GM12865 (cell line): ENCODE results near the gene SLC50A1.

Experiments used
- DNase-seq: peaks from one replicate; pipeline ENCODE4 v3.0.0; 2010; ENCODE audit warnings: low read depth
- H3K4me3 ChIP-seq: 2 replicates; pipeline ENCODE4 v1.5.1; 2011; ENCODE audit warnings: mild to moderate bottlenecking, low read depth, low read length, control low read depth
- TF ChIP-seq, protein P1 (sequence below): IDR thresholded peaks from 2 replicates; pipeline ENCODE4 v1.5.1; 2011; ENCODE audit warnings: low read length, control low read depth, low read depth, inconsistent platforms; ENCODE audit not compliant: insufficient read depth; ENCODE audit errors: missing control alignments

Gene SLC50A1

DNA sequence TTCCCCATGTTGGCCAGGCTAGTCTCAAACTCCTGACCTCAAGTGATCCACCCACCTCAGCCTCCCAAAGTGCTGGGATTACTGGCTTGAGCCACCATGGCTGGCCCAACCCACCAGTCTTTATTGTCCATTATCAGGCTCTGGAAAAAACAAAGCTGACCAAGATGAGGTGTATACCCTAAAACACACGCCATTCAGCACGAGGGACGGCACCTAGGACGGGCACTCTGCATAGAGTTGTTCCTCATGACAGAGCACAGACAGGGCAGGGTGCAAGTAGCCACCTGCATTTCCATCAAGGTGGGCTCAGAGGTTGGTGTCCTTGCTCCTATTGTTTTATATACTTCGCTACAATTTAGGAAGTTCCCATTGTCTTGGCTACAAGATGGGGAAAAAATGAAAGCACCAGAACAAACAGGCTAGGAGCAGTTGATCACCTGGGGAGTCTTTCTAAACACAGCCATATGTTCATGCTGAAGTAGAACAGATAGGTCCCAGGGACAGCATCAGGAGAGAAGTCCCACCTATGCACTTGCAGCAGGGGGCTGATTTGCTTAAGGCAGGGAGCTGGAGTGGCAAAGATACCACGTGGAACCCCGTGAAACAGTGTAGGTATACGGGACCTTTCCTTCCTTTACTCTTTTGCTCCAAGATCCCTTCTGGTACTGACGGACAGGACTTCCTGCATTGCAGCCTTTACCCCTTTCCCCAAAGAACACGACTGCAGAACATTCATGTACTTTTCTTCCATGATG, 33.0 kb downstream of the SLC50A1 start:
- H3K4me3 ChIP-seq = no peak overlapping the region
- TF ChIP-seq, protein P1, sequence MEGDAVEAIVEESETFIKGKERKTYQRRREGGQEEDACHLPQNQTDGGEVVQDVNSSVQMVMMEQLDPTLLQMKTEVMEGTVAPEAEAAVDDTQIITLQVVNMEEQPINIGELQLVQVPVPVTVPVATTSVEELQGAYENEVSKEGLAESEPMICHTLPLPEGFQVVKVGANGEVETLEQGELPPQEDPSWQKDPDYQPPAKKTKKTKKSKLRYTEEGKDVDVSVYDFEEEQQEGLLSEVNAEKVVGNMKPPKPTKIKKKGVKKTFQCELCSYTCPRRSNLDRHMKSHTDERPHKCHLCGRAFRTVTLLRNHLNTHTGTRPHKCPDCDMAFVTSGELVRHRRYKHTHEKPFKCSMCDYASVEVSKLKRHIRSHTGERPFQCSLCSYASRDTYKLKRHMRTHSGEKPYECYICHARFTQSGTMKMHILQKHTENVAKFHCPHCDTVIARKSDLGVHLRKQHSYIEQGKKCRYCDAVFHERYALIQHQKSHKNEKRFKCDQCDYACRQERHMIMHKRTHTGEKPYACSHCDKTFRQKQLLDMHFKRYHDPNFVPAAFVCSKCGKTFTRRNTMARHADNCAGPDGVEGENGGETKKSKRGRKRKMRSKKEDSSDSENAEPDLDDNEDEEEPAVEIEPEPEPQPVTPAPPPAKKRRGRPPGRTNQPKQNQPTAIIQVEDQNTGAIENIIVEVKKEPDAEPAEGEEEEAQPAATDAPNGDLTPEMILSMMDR = no peak
- DNase-seq = no peak

DNA sequence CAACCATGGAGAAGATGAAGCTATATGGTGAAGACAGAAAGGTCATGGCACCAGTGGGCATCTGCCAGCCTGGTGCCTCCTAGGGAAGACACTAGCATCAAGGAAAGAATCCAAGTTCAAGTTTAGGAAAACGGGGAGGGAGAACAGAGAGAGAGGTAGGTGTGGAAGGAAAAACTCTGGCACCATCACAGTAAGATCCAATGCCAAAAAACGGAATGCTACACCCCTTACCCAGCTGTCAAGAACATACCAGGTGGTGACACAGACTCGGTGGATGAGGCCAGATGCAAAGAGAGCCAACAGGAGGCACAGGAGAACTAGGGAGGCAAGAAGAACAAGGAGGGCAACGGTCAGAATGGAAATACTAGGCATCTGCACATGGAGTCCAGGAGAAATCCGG, 33.9 kb downstream of the SLC50A1 start:
- TF ChIP-seq, protein P1 = no peak
- no peak overlapping the region for H3K4me3 ChIP-seq
- no peak for DNase-seq

DNA sequence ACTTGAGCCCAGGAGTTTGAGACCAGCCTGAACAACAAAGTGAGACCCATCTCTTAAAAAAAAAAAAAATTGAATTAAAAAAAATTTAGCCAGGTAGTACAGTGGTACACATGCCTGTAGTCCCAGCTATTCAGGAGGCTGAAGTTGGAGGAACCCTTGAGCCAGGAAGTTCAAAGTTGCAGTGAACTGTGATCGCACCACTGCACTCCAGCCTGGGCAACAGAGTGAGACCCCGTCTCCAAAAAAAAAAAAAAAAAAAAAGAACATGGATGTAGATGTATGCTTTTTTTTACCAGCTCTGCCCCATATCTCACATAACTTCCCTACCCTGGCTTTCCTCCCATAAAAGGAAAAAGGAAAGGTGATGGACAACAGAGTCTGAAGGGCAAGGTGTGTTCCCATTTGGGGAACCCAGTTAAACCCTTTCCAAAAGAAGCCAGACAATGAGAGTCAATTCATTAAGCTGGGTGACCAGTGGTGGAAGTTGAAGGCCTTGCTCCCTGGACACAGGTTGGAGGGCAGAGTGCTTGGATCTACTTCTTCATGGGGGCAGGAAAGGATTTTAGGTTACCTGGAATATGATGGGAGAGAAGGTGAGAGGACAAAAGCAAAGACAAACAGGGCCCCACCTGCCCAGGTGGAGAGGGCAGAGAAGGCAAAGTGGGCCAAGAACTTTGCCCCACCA, 34.6 kb downstream of the SLC50A1 start:
- no peak for DNase-seq
- no peak overlapping the region for H3K4me3 ChIP-seq
- TF ChIP-seq, protein P1 = no peak

DNA sequence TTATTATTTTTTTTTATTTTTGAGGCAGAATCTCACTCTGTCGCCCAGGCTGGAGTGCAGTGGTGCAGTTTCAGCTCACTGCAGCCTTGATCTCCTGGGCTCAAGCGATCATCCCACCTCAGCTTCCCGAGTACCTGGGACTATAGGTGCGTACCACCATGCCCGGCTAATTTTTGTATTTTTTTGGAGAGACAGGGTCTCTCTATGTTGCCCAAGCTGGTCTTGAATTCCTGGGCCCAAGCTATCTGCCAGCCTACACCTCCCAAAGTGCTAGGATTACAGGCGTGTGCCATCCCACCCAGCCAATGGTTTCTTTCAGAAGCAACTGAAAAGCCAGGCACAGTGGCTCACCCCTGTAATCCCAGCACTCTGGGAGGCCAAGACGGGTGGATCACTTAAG, 35.2 kb downstream of the SLC50A1 start:
- DNase-seq = no peak

DNA sequence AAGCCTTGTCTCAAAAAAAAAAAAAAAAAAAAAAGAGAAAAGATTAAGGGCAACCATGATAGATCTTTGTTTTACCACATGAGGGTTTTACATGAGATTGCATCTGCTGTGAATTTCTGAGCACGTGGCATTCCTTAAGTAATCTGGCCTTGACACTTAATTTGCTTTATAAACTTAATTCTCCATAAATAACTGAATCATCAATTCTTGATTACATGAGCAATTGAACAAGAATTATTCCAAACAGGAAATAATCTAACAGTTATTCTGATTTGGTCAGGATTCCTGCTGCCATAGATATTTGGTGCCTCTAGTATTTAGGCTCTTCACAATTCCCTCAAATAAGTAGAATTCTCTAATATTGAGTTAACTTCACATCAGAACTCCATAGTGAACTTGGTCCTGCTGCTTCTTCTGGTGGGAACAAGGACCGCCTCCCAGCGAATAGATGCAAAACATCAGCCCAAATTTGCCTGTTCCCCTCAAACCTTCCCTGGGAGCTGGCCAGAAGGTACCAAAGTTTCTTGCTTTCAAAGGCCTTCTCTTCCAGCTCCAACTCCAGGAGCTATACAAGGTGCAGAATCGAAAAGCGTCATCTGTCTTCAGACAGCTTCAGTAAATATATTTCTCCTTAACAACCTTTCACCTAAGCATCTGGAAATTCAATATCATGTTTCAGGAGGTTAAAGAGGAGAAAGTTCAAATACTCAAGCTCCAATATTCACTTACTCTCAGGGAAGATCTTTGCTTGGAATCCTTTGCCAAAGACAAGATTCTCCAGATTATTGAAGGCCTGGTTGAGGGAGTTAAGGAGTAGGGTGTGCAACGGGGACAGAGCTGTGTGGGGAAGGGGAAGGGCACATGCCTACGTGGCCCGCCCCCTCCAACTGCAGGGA, 36.4 kb downstream of the SLC50A1 start:
- H3K4me3 ChIP-seq = peak overlapping the region; percentile 60
- TF ChIP-seq, protein P1 = no peak
- DNase-seq = no peak

More for the DNA sequence above, 35.2 kb downstream of the SLC50A1 start:
- TF ChIP-seq, protein P1 = no peak
- no peak overlapping the region for H3K4me3 ChIP-seq

DNA sequence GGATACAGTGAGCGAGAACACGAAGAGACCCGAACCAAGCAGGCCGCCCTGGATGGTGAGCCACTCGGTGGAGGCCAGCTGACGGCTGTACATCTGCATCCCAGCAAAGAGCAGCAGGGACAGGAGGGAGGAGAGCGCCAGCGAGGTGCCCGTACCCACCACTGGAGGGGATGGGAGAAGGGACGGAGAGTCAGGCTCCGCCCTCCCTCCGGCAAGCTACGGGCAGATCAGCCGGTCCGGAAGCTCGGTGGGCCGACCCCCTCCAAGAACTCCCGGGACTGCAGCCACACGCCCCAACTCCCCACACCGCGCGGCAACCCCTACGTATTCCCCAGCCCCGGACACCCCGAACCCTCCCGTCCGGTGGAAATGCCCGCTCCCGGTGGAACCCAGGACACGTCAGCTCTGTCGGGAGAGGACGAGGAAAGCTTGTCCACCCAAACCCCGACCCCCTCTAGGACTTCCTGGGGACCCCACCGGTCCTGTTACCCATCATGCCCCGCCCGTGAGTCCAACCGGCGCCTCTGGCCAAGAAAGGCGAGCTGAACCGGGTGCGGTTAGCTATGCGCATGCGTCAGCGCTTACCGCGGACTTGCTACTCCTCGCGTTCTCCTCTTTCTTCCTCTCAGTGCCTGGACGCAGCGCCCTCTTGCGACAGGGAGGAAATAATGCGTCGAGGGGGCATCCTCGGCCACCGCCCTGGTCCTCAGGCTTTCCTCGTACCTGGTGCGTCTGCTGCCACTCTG, 37.3 kb downstream of the SLC50A1 start, which contains the start of gene KRTCAP2:
KRTCAP2 (minus strand) TSS at position 573 of the 746 bp plus-strand sequence; CDS start at position 493, 80 bp downstream.
- peak within 1 kb of the TSS; percentile 60 for H3K4me3 ChIP-seq
- DNase-seq = peak; percentile 98
- TF ChIP-seq, protein P1 = peak; percentile 97
